ENCODE measurements around the gene EEF1AKMT1. TPM values are rescaled to one million over a fixed set of nuclear protein-coding genes. Genes with fewer than 3 reads are reported as not detected.

The EEF1AKMT1 gene
- total RNA-seq = 10 to 100 TPM in 1 of 2 experiments, 1 to 10 TPM in 1; 9.8 to 10.5 TPM

GRCh38 chr13:20773194-20774080 lies at the start of gene EEF1AKMT1:
EEF1AKMT1 (minus strand) TSS chr13:20773961; CDS start chr13:20757598, 16,363 bp downstream.

GRCh38 chr13:20702915-20703779 lies 70.6 kb downstream of the EEF1AKMT1 start, which contains the start of gene IL17D:
IL17D (plus strand) TSS chr13:20703699; CDS start chr13:20704002, 303 bp downstream.

Other genes starting within 250 kb of the EEF1AKMT1 start
- 10 to 100 TPM; 18.5 to 19.9 TPM for gene CRYL1, start 248.1 kb downstream of the EEF1AKMT1 start, total RNA-seq
- 1 to 10 TPM; 7.4 to 8.8 TPM for gene IFT88, start 206.8 kb downstream of the EEF1AKMT1 start, total RNA-seq
- gene IL17D, start 70.3 kb downstream of the EEF1AKMT1 start, total RNA-seq = under 1 TPM; 0.17 to 0.20 TPM
- 10 to 100 TPM; 16.3 to 16.5 TPM for gene XPO4, start 128.8 kb upstream of the EEF1AKMT1 start, total RNA-seq